OCI-LY3 (cell line): ENCODE data around the gene B4GALNT1.
"Not testable (repeated sequence)": the region's sequence is repeated elsewhere in the genome, so short reads cannot be mapped to it uniquely, and the experiment has no call there.

ENCODE experiments used
- H2AFZ ChIP-seq: fragments of 200-600, 300-600 bp; shearing (Covaris generic); 2 replicates; pipeline ENCODE4 v1.6.0; 2014; ENCODE audit warnings: antibody characterized with exemption, low read depth, low read length
- H3K27ac ChIP-seq: fragments of 200-600, 300-600 bp; sonication (generic); 2 replicates; pipeline ENCODE4 v1.5.1; 2014; ENCODE audit warnings: mild to moderate bottlenecking, low read length, moderate library complexity, mixed read lengths
- H3K27me3 ChIP-seq: fragments of 200-600, 300-600 bp; sonication (generic); 2 replicates; pipeline ENCODE4 v1.6.1; 2014; ENCODE audit warnings: low read depth, low read length, mixed read lengths
- H3K36me3 ChIP-seq: fragments of 200-600, 300-600 bp; sonication (generic); replicated peaks from 2 replicates; pipeline ENCODE3; 2014; ENCODE audit warnings: low read depth, low read length, mixed read lengths
- H3K4me1 ChIP-seq: fragments of 300-600, 200-600 bp; sonication (generic); 2 replicates; pipeline ENCODE4 v1.6.1; 2014; ENCODE audit warnings: low read length, mixed read lengths
- H3K4me2 ChIP-seq: fragments of 200-600, 300-600 bp; sonication (generic); 2 replicates; pipeline ENCODE4 v1.6.1; 2014; ENCODE audit warnings: low read length, mixed read lengths
- H3K4me3 ChIP-seq: fragments of 300-600, 200-600 bp; sonication (generic); 2 replicates; pipeline ENCODE4 v1.5.1; 2014; ENCODE audit warnings: antibody characterized with exemption, mild to moderate bottlenecking, low read length, moderate library complexity
- H3K79me2 ChIP-seq: fragments of 300-600, 200-600 bp; shearing (Covaris generic); 2 replicates; pipeline ENCODE4 v1.6.1; 2014; ENCODE audit warnings: mild to moderate bottlenecking, low read length, mixed read lengths
- H3K9ac ChIP-seq: fragments of 300-600, 200-600 bp; shearing (Covaris generic); 2 replicates; pipeline ENCODE4 v1.6.0; 2014; ENCODE audit warnings: mild to moderate bottlenecking, low read length, moderate library complexity
- H3K9me3 ChIP-seq: fragments of 200-600, 300-600 bp; shearing (Covaris generic); 2 replicates; pipeline ENCODE4 v1.6.1; 2014; ENCODE audit warnings: low read length, mixed read lengths; ENCODE audit not compliant: insufficient read depth
- H4K20me1 ChIP-seq: fragments of 200-600, 300-600 bp; sonication (generic); 2 replicates; pipeline ENCODE4 v1.6.1; 2016; ENCODE audit warnings: low read length, mixed read lengths; ENCODE audit not compliant: insufficient read depth
- CTCF ChIP-seq: fragments of 200-600, 300-600 bp; sonication (generic); IDR thresholded peaks from 2 replicates; pipeline ENCODE4 v1.5.1; 2014; ENCODE audit warnings: antibody characterized with exemption, low read length, low read depth
- EZH2phosphoT487 ChIP-seq: fragments of 200-600 bp; shearing (Covaris generic); IDR thresholded peaks from 2 replicates; pipeline ENCODE4 v1.6.1; 2018; ENCODE audit warnings: antibody characterized with exemption, mixed run types, low read depth

The B4GALNT1 gene

GRCh38 chr12:57632958-57633840 is at the start of gene B4GALNT1:
Gene B4GALNT1 (minus strand): TSS chr12:57633201. CDS start chr12:57632132, 1,069 bp downstream.
- TF ChIP-seq CTCF (peak; percentile 70), EZH2phosphoT487 (no peak)

GRCh38 chr12:57679697-57680096 is 46.7 kb upstream of the B4GALNT1 start:
- Histone ChIP-seq H3K4me1 (no peaks in the 10 kb centered on the region), H3K4me2 (no peak overlapping the region), H3K9ac (no peak overlapping the region), H3K9me3 (no peaks in the 10 kb centered on the region), H3K27me3 (no peaks in the 10 kb centered on the region), H4K20me1 (no peaks in the 10 kb centered on the region), H3K36me3 (no peaks in the 10 kb centered on the region), H2AFZ (no peak overlapping the region), H3K27ac (no peak overlapping the region), H3K79me2 (no peaks in the 10 kb centered on the region), H3K4me3 (no peak overlapping the region)
- no peak for TF ChIP-seq CTCF
- TF ChIP-seq EZH2phosphoT487: no peak

More at GRCh38 chr12:57632958-57633840, at the start of gene B4GALNT1:
- Histone ChIP-seq H3K36me3 (no peaks in the 10 kb centered on the region), H3K4me3 (peak within 1 kb of the TSS; percentile 88), H3K4me1 (peaks cover 8% of the 10 kb centered on the region; the same call in 1 of the 2 replicates), H2AFZ (peak within 1 kb of the TSS; percentile 96), H4K20me1 (no peaks in the 10 kb centered on the region), H3K9me3 (no peaks in the 10 kb centered on the region), H3K27me3 (no peaks in the 10 kb centered on the region), H3K9ac (peak within 1 kb of the TSS; percentile 75), H3K27ac (no peak within 1 kb of the TSS), H3K79me2 (no peaks in the 10 kb centered on the region), H3K4me2 (peak within 1 kb of the TSS; percentile 95)

GRCh38 chr12:57677947-57678346 is 44.9 kb upstream of the B4GALNT1 start:
- H3K4me3 ChIP-seq, H3K27ac ChIP-seq, H3K9me3 ChIP-seq, H3K79me2 ChIP-seq, H3K36me3 ChIP-seq, H3K4me1 ChIP-seq, H2AFZ ChIP-seq, H3K4me2 ChIP-seq, H3K27me3 ChIP-seq, H4K20me1 ChIP-seq, H3K9ac ChIP-seq: not testable (repeated sequence)

- H2AFZ ChIP-seq: no peak overlapping the region
- H3K4me1 ChIP-seq: no peaks in the 10 kb centered on the region
- no peaks in the 10 kb centered on the region for H3K79me2 ChIP-seq
- H4K20me1 ChIP-seq: no peaks in the 10 kb centered on the region
- no peaks in the 10 kb centered on the region for H3K9me3 ChIP-seq
- H3K36me3 ChIP-seq: no peaks in the 10 kb centered on the region
- no peak overlapping the region for H3K27ac ChIP-seq
- H3K4me3 ChIP-seq: no peak overlapping the region
- H3K9ac ChIP-seq: no peak overlapping the region
- no peak for TF ChIP-seq EZH2phosphoT487
- no peak for TF ChIP-seq CTCF
- no peaks in the 10 kb centered on the region for H3K27me3 ChIP-seq
- no peak overlapping the region for H3K4me2 ChIP-seq
Observed at GRCh38 chr12:57674691-57675090, 41.7 kb upstream of the B4GALNT1 start.
